ENCODE results near the gene RAVER2.

Gene RAVER2

GRCh38 chr1:64849942-64850341 is 105.1 kb downstream of the RAVER2 start:
- DNase-seq (ENCODE audit: low read depth): no peak
- no peak overlapping the region for H3K4me3 ChIP-seq (replicated peaks; ENCODE audit: low read depth, low read length)
- no peak for TF ChIP-seq CTCF (IDR thresholded peaks at IDR 0.05; ENCODE audit: low read length, missing control alignments)

DNA sequence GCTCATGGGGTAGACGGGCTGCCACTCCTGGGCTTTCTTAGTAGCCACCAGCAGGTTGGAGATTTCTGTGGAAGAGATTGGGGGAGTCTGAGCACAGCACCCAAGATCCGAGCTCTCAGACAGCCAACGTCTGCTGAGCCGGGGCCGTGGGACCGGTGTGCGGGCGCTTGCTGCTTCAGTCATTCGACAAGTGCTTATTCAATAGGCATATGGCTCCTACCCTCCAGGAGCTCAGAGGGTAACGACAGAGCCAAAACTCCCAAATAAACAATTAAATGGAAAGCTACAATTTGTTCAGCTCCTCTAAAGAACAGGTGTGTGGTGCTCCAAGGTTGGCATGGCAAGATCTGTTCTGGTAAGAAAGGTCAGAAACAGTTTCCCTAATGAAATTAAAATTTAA is 106.0 kb downstream of the RAVER2 start:
- no peak for DNase-seq (ENCODE audit: low read depth)
- no peak for TF ChIP-seq CTCF (IDR thresholded peaks at IDR 0.05; ENCODE audit: low read length, missing control alignments)
- H3K4me3 ChIP-seq (replicated peaks; ENCODE audit: low read depth, low read length): no peak overlapping the region

DNA sequence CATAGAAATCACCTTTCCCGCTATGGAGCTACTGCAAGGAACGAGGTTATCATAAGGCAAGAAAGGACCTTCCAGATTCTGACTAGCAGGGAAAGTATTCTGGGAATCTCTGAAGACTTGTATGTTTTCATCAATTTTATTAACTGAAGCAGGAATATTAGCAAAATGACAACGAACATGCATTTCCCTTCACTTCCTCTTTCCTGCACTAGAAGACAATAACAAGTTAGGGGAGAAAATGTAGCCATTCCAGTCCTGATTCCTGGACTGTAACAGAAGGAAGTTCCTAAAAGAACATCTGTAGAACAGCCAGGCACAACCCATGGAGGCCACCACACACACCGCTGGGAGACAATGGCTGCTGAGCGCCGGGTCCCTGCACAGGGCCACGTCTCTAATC is 106.8 kb downstream of the RAVER2 start:
- no peak for DNase-seq (ENCODE audit: low read depth)
- no peak for TF ChIP-seq CTCF (IDR thresholded peaks at IDR 0.05; ENCODE audit: low read length, missing control alignments)
- no peak overlapping the region for H3K4me3 ChIP-seq (replicated peaks; ENCODE audit: low read depth, low read length)

GRCh38 chr1:64854674-64855073 is 109.8 kb downstream of the RAVER2 start:
- no peak for DNase-seq (ENCODE audit: low read depth)
- H3K4me3 ChIP-seq (replicated peaks; ENCODE audit: low read depth, low read length): no peak overlapping the region
- TF ChIP-seq CTCF (IDR thresholded peaks at IDR 0.05; ENCODE audit: low read length, missing control alignments): no peak

GRCh38 chr1:64855557-64855956 is 110.7 kb downstream of the RAVER2 start:
- no peak for TF ChIP-seq CTCF (IDR thresholded peaks at IDR 0.05; ENCODE audit: low read length, missing control alignments)
- H3K4me3 ChIP-seq (replicated peaks; ENCODE audit: low read depth, low read length): no peak overlapping the region
- no peak for DNase-seq (ENCODE audit: low read depth)

GRCh38 chr1:64856553-64856952 is 111.7 kb downstream of the RAVER2 start:
- DNase-seq (ENCODE audit: low read depth): peak; percentile 42
- no peak for TF ChIP-seq CTCF (IDR thresholded peaks at IDR 0.05; ENCODE audit: low read length, missing control alignments)
- H3K4me3 ChIP-seq (replicated peaks; ENCODE audit: low read depth, low read length): no peak overlapping the region

GRCh38 chr1:64857347-64857746 is 112.5 kb downstream of the RAVER2 start:
- DNase-seq (ENCODE audit: low read depth): no peak
- no peak for TF ChIP-seq CTCF (IDR thresholded peaks at IDR 0.05; ENCODE audit: low read length, missing control alignments)
- H3K4me3 ChIP-seq (replicated peaks; ENCODE audit: low read depth, low read length): no peak overlapping the region
